Muscle of arm (tissue), 12 donors: ENCODE data around the gene NABP1. TPM values are rescaled to one million over a fixed set of nuclear protein-coding genes. Genes with fewer than 3 reads are reported as not detected.

Experiments
- DNase-seq: peaks from one replicate; pipeline ENCODE4 v3.0.0-alpha.2; 2013
- polyA plus RNA-seq, 12 donors: library from polyadenylated mRNA; unstranded; fragments of 120-200 nt; gene quantifications; one replicate each; pipeline ENCODE4 v1.2.1, GENCODE V29; 2013; ENCODE audit not compliant: insufficient read length in 12 of 12

NABP1 gene
- polyA plus RNA-seq, 12 donors, result 8.9 to 18.7 (median 12.7) TPM; not detected in 1

DNA sequence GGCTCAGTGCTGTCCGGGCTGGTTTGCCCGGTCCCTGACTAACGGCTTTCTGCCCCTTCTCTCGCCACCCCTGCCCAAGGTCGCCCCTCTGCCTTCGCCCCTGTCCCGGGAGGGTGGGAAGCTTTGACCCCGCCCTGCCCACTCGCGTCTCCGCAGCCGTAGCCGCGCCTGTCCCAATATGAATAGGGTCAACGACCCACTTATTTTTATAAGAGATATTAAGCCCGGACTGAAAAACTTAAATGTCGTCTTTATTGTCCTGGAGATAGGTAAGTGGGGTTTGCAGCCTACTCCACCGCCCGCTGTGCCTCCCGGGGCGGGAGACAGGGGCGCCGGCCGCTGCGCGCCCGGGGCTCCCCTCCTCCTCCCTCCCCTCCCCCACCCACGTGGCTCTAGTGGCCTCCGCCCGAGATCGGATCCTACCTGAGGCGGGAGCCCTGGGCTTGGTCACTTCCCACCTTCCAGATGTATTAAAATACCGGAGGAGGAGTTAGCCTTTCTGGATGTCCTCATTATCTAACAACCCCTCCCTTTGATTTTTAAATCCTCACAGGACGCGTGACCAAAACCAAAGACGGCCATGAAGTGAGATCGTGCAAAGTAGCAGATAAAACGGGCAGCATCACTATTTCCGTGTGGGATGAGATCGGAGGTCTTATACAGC, 633 bp downstream of the NABP1 start:
- peak; percentile 38 for DNase-seq

DNA sequence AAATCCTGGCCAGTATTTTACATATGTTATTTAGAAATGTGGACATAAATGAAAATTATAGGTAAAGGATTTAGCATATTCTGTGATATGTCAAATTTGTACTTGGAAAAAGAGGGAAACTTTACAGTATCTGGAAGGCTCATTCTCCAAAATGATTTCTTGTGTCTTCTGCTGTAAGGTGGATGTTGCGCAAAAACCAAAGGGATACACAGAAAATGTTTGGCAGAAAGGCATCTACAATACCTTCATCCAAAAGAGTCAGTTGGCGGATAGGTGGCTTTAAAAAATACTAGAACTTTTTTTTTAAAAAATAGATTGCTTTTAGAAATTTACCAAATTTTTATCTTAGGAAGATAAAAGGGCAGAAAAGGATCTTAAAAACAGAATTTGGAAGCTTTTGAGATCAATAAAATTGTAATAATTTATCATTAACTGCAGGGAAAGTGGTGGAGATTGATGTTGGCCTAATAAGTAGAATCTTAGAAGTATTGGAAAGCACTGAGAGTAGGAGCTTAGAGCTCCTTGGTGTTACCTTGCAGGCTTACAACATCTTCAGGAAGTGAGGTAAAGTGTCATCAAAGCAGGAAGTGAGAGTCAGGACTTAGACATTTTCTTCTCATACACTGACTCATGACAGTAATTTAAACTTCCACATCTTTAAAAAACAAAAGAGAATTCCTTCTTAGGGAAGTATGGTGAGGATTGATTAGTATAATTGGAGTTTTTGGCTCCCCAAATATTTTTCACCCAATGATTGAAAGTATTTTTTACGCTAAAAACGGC, 2.1 kb downstream of the NABP1 start:
- no peak for DNase-seq

DNA sequence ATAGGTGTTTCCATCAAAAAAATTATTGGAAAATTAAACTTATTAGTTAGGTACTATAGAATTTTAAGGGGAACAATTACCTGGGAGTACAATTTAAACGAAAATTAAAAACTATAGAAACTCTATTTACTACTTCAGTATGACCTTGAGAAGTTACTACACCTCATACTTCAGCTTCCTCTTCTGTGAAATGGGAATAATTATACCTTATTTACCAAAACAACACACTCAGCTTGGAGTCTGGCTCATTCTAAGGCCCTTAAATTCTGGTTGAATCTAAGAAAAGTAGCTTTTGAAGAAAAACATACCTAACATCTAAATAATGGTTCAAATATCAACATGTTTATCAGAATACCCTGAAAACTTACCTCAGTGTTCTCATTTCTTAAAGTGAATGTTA, 2.7 kb downstream of the NABP1 start:
- DNase-seq, result no peak

DNA sequence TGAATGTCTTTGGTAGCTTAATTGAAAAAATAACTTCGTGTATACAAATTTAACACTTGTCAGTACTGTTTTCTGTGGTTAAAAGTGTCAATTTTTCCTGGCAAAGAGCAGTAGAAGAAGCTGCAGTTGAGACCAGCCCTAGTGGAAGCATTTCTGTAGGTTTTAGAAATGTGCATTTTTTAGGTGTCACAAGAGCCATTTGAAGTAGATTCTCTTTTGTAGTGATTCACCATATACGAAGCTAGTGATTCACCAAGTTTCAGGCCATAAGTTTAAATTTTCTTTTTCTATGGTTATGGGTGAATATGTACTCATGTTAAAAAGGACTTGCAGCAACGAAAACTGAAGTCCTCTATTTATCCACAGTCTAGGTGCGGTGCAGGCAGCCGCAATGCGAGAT, 4.2 kb downstream of the NABP1 start:
- no peak for DNase-seq

DNA sequence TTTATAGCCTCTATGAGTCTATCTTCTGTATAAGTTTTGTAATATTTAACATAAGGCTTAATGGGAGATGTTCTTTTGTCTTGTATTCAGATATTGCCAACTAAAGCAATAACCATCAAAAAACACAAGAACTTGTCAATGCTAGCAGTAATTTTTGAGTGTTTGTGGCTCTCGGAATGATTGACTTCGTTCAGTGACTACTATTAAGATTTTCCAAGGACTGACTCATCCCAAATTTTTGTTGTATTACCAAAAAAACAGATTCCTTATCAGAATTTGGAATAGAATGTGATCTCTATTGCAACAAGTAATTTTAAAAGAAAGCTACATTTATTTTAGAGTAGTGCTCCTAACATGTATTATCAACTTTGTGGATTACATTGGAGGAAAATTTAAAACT, 8.1 kb downstream of the NABP1 start:
- no peak for DNase-seq

DNA sequence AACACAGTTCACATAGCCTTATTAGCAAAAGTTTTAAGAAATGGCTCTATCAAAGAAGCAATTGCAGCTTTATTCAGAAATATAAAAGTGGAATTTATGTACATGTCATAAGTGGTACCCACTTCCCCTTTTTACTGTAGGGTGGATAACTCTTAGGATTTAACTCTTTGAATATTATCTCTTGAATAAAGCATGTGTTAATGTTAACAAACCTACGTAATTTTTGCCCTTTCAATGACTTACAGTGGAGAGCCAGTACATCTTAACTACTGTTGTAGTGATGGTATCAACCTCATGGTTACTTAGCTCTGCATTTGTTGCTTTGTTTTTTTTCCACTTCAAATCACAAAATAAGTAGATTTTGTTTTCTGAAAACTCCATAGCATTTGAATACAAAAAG, 8.8 kb downstream of the NABP1 start:
- no peak for DNase-seq

DNA sequence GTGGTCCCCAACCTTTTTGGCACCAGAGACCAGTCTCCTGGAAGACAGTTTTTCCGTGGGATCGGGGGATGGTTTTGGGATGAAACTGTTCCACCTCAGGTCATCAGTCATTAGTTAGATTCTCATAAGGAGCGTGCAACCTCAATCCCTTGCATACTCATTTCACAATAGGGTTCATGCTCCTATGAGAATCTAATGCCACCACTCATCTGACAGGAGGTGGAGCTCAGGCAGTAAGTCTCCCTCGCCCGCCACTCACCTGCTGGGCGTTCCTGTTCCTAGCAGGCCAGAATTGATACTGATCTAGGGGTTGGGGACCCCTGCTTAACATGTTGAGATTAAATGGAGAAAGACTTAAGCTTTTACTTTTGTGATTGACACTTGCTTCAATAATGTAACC, 9.9 kb downstream of the NABP1 start:
- DNase-seq, result no peak

DNA sequence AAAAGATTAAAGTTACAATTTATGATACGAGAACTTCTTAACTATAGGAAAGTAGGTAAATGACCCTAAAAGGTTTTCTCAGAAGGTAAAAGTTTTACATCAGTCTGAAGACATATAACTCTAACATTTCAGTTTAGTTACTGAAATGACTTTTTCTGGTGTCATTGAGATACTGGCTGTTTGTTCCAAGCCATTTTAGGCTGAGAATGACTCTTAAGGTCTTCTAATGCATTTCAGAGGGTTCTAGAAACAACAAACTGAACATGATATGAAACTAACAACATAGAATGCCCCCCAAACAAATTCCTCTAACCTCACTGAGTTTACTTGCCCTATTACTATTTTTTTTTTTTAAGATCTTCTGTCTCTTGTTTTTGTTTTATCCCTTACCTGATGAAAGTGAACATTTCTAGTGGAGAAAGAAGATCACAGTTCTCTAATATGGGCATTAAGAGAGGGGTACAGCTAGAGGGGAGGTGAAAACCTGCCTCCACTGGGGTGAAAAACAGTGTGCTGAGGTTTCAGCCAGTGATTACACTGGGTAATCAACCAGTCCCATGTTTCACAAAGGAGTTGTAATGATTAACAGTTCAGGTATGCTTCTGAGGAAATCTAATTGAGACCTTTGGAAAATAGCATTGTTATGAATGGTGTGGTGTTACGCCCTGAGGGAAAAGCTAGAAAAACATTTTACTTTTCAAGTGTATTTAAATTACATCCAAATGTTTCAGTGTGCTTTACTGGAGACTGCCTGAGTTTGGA, 11.2 kb downstream of the NABP1 start:
- no peak for DNase-seq

DNA sequence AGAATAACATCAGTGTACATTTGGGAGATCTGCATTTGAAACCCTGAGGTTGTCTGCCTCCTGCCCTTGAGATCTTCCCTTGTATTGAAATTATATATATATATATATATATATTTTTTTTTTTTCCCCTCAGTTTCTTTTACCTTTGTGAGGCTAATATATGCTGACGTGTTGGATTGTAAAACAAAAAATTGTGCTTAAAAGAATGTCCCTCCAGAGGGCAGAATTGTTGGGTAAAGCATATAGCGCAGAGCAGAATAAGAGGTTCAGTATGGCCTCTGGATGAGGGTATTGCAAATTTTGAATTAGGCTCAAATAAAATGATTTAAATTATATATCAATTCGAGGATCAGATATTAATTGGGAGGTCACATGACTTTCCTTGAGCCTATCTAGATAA, 12.4 kb downstream of the NABP1 start:
- no peak for DNase-seq

DNA sequence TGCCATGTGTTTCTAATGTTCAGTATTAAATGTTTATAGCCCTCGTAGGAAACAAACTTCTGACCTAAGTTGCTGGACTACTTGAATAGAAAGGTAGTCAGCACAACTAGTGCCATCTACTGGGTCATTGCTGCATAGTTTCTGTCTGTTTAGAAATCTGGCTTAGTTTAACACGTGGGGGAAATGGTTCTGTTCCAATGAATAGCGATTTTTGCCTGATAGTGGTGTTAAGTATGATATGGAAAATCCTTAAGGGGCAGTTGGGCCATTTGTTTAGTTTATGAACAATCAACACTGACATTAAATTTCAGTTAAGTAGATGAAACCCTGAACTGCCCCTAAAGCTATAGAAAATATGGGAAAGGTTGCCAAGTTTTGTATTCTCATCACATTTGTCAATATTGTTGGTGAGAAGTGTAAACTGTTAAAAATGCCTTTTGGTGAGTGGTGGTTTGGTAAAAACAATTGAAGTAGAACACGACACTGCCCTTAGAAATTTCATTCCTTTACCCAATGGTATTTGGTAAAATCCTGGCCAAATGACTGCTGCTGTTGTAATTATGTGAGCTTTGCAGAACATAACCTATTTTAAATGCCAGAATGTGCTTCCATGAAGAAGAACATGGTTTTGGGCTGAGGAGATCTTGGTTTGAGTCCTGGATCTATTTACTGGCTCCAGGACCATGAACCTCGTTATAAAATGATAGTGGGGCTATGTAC, 13.2 kb downstream of the NABP1 start:
- DNase-seq, result peak; percentile 65

DNA sequence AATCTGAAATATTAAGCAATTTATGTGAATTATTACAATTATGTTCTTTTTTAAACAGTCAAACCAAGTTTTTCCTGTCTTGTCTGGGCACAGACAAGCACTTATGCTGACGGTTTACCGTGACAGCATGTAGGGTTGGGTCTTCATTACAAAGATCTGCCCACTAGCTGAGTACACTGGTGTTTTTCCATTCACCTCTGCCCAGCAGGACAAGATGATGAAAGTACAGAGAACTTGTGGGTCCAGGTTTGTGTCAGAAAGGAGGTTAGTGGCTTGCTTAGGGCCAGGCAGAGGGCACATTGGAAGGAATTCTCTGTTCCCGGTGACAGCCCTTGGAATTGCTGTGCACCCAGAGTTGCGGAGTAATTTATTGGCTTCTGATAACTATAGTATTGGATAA, 14.0 kb downstream of the NABP1 start:
- no peak for DNase-seq

DNA sequence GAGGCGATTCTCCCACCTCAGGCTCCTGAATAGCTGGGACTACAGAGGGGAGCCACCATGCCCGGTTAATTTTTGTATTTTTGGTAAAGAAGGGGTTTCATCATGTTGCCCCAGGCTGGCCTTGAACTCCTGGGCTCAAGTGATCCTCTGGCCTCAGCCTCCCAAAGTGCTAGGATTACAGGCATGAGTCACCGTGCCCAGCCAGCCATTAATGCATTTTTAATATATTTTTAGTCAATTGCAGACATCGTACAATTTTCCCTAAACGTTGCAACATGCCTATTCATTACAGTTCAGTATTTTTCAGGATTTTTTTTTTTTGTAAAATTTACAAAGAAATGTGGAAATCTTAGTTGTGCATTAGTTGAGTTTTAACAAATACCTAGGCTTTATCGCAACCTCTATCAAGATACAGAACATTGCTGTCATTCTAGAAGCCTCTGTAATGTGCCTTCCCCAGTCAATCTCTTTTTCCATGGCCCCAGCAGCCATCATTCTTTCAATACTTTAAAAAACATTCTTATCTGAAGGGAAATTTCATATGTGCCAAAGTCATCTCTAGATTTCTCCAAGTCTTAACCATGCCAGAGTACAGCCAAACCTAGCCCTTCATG, 14.7 kb downstream of the NABP1 start:
- DNase-seq, result no peak

DNA sequence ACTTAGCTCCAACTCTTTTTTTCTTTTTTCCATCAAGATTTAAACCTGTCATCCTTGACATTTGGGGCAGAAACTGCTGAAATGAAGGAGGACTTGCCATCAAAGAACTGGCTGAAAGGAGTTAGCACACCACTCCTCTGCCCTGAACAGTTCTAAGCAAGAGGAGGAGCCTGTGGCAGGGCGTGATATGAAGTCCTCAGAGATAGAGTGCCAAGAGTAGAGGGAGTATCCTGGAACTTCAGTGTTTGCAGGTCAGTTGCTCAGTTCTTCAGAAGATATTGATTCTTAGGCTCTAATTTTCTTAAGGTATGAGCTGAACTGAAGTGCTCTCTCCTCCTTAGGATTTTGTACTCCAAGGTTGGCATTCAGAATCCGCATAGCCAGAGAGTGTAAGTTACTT, 15.2 kb downstream of the NABP1 start:
- DNase-seq, result no peak

DNA sequence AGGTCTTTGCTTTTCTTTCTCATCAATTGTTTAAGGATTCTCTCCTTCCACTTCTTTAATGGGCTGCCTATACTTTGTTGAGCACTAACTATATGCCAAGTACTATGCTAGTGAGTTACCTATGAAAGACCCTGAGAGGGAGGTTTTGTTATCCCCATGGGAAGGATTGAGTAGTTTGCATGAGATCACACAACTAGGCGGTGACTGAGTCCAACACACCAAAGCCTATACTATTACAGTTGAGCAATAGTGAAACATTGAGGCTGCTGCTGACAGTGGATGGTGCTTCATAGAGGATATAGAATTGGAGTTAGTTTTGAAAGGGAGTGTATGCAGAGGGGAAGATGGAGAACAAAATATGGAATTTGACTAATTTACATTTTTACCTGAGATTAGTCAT, 15.8 kb downstream of the NABP1 start:
- no peak for DNase-seq

DNA sequence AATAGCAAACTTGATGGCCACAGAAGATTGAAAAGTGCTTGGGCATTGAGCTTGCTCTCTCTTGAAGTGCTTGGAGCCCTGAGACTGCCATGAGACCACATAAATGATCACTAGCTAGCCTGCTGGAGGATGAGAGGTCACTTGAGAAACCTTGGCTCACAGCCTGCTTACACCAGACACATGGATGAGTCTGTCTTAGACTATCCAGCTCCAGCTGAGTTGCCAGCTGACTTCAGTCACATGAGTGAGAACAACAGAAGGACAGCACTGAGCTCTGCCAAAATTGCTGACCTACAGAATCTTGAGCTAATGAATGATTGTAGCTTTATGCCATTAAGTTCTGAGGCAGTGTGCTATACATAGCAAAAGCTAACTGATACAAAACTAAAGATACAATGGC, 18.1 kb downstream of the NABP1 start:
- DNase-seq, result peak; percentile 39

DNA sequence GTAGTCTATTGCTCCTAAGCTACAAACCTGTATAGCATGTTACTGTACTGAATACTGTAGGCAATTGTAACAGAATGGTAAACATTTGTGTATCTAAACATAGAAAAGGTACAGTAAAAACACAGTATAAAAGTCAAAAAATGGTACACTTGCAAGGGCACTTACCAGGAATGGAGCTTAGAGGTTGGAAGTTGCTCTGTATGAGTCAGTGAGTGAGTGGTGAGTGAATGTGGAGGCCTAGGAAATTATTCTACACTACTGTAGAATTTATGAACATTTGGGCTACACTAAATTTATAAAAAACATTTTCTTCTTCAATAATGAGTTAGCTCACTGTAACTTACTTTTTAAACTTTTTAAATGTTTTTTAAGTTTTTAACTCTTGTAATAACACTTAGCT, 19.0 kb downstream of the NABP1 start:
- DNase-seq, result no peak

DNA sequence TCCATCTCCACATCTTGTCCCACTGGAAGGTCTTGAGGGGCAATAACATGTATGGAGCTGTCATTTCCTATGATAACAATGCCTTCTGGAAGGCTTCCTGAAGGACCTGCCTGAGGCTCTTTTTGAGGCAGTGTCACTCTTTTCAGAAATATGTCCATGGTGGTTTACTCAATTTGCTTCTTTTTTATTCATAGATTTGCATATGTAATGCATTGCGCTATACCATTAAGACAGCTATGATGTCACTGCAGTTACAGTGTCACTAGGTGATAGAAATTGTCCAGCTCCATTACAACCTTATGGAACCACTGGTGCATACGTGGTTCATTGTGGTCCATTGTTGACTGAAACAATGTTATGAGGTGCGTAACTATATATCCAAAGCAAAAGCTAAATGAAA, 19.9 kb downstream of the NABP1 start:
- no peak for DNase-seq

DNA sequence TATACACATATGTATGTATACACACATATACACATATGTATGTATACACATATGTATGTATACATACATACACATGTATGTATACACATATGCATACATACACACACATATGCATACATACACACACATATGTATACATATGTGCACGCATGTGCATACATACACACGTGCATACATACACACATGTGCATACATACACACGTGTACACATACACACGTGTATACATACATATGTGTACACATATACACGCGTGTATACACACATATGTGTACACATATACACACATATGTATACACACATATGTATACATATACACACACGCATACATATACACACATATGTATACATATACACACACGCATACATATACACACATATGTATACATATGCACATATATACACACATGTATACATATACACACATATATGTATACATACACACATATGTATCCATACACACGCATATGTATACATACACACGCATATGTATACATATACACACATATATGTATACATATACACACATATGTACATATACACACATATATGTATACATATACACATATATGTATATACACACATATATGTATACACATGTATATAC, 21.5 kb downstream of the NABP1 start:
- no peak for DNase-seq

DNA sequence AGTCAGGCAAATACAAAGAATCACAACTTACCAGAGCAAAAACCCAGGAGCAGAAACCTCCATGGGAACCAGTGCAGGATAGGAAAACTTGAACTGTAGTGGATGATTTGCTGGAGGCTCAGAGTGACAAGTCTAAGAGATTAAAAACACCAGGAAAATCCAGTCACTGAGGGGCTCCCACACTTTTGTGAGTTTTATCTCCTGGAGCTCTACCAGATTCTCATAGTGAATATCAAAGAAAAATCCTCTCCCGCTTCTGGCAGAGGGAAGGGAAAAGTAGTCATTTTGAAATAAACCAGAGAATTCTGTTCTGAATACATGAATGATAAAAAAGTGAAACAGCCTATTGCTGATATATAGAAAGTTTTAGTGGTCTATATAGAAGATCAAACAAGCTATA, 23.1 kb downstream of the NABP1 start:
- no peak for DNase-seq

DNA sequence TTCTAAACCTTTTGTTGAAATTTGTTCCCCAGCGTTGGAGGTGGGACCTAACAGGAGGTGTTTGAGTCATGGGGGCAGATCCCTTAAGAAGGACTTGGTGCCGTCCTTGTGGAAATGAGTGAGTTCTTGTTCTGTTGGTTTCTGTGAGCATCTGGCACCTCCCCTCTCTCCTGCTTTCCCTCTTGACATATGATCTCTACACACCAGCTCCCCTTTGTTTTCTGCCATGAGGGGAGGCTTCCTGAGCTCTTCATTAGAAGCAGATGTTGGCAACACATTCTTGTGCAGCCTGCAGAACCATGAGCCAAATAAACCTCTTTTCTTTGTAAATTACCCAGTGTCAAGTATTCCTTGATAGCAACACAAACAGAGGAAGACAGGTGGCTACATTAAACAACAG, 23.8 kb downstream of the NABP1 start:
- DNase-seq, result no peak

DNA sequence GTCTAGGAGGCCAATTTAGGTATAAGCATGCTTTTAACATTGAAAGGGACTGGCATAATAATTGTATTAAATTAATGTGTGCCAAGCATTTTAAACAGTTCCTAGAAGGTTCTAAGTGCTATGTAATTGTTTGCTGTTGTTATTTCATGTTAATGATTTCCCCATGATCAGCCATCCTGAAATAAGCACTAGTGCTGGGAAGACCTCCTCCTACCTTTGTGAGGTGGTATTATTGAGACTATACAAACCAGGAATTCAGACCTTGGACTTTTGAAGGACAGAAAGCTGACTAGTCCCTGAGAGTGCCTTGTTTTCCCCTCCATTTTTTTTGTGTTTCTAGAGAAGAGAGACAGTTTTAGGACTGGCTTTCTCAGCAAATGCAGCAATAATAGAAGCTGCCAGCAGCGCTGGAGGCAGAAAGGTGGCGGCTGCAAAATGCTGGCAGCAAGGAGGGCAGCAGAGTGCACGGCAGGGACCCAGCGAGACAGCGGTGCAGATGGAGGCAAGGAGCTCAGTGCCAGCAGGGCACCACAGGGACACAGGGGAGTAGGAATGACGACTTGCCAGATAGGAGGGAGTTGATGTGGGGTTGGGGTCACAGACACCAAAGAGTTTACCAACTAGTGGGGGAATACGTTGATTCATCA, 25.3 kb downstream of the NABP1 start:
- DNase-seq, result no peak
